GM23338 (cell line): ENCODE results near the gene CRYL1. TPM values are rescaled to one million over a fixed set of nuclear protein-coding genes. Genes with fewer than 3 reads are reported as not detected.

Experiments used
- ATAC-seq: fragments of 200-7000 bp; cut with Tn5 transposase; 3 replicates; pipeline ENCODE4 v1.9.1; 2020
- DNase-seq: peaks from one replicate; pipeline ENCODE4 v3.0.0-alpha.2; 2015; ENCODE audit warnings: low spot score
- H2AFZ ChIP-seq: fragments of 200-600 bp; sonication (generic); 2 replicates; pipeline ENCODE4 v1.8.0; 2016; ENCODE audit warnings: antibody characterized with exemption, mild to moderate bottlenecking, moderate library complexity
- H3F3A ChIP-seq: fragments of 200-600 bp; sonication (generic); replicated peaks from 2 replicates; pipeline ENCODE4 v1.8.0; 2017; ENCODE audit warnings: antibody characterized with exemption, mixed run types, low read depth
- H3K27ac ChIP-seq: fragments of 200-600 bp; sonication (generic); 2 replicates; pipeline ENCODE4 v1.6.1; 2016; ENCODE audit warnings: low read depth
- H3K27me3 ChIP-seq: fragments of 200-600 bp; sonication (generic); 2 replicates; pipeline ENCODE4 v1.8.0; 2016; ENCODE audit warnings: mild to moderate bottlenecking, mixed run types, moderate library complexity; ENCODE audit not compliant: insufficient read depth
- H3K36me3 ChIP-seq: fragments of 200-600 bp; sonication (generic); 2 replicates; pipeline ENCODE4 v1.8.0; 2016; ENCODE audit warnings: mild to moderate bottlenecking; ENCODE audit not compliant: insufficient read depth
- H3K4me1 ChIP-seq: fragments of 200-600 bp; sonication (generic); 2 replicates; pipeline ENCODE4 v1.8.0; 2016; ENCODE audit warnings: mild to moderate bottlenecking, moderate library complexity; ENCODE audit not compliant: insufficient read depth
- H3K4me2 ChIP-seq: fragments of 200-600 bp; sonication (generic); 2 replicates; pipeline ENCODE4 v1.7.1; 2017; ENCODE audit warnings: mixed run types
- H3K4me3 ChIP-seq: fragments of 200-600 bp; sonication (generic); 2 replicates; pipeline ENCODE4 v1.6.1; 2016; ENCODE audit warnings: mixed run types
- H3K79me2 ChIP-seq: fragments of 200-600 bp; sonication (generic); replicated peaks from 2 replicates; pipeline ENCODE4 v1.8.0; 2017; ENCODE audit warnings: mild to moderate bottlenecking; ENCODE audit not compliant: insufficient read depth
- H3K9me2 ChIP-seq: fragments of 200-600 bp; sonication (generic); 2 replicates; pipeline ENCODE4 v1.8.0; 2017; ENCODE audit not compliant: insufficient read depth
- H4K20me1 ChIP-seq: fragments of 200-600 bp; sonication (generic); replicated peaks from 2 replicates; pipeline ENCODE4 v1.8.0; 2017; ENCODE audit warnings: mild to moderate bottlenecking; ENCODE audit not compliant: insufficient read depth
- H3K27ac Mint-ChIP-seq: 2 replicates; pipeline ENCODE4 v1.8.0; 2020; ENCODE audit warnings: inconsistent platforms, mild to moderate bottlenecking, moderate library complexity, mixed read lengths
- H3K27me3 Mint-ChIP-seq: 3 replicates; pipeline ENCODE4 v1.8.0; 2022; ENCODE audit warnings: low read depth, mild to moderate bottlenecking, moderate library complexity, mixed read lengths, inconsistent platforms; ENCODE audit not compliant: insufficient read depth, poor library complexity
- H3K36me3 Mint-ChIP-seq: 3 replicates; pipeline ENCODE4 v1.8.0; 2021; ENCODE audit warnings: low read depth, mild to moderate bottlenecking, inconsistent platforms, moderate library complexity, mixed read lengths
- H3K4me1 Mint-ChIP-seq: 3 replicates; pipeline ENCODE4 v1.8.0; 2020; ENCODE audit warnings: mild to moderate bottlenecking, inconsistent platforms, mixed read lengths
- H3K4me3 Mint-ChIP-seq: 3 replicates; pipeline ENCODE4 v1.8.0; 2021; ENCODE audit warnings: moderate library complexity, mild to moderate bottlenecking, inconsistent platforms, mixed read lengths
- H3K9me3 Mint-ChIP-seq: 3 replicates; pipeline ENCODE4 v1.8.0; 2020; ENCODE audit warnings: moderate library complexity, mild to moderate bottlenecking, inconsistent platforms, mixed read lengths
- CREB1 ChIP-seq: fragments of 250-450 bp; sonication (Bioruptor Pico); IDR thresholded peaks from 2 replicates; pipeline ENCODE4 v1.5.0; 2020; ENCODE audit warnings: low read depth, mild to moderate bottlenecking, moderate library complexity
- ETS1 ChIP-seq: IDR thresholded peaks from 2 replicates; pipeline ENCODE4 v1.6.1; 2016; ENCODE audit warnings: antibody characterized with exemption
- EZH2 ChIP-seq: fragments of 200-600 bp; sonication (generic); IDR thresholded peaks from one replicate; pipeline ENCODE4 v1.8.0; 2017; ENCODE audit warnings: antibody characterized with exemption, mild to moderate bottlenecking, low read depth; ENCODE audit not compliant: unreplicated experiment
- JUNB ChIP-seq: IDR thresholded peaks from one replicate; pipeline ENCODE4 v1.6.1; 2016; ENCODE audit warnings: antibody characterized with exemption; ENCODE audit not compliant: unreplicated experiment
- NANOG ChIP-seq: IDR thresholded peaks from 2 replicates; pipeline ENCODE4 v1.6.1; 2016; ENCODE audit warnings: antibody characterized with exemption, borderline replicate concordance
- POLR2AphosphoS5 ChIP-seq: IDR thresholded peaks from 2 replicates; pipeline ENCODE4 v1.6.1; 2016; ENCODE audit warnings: antibody characterized with exemption, low read depth
- REST ChIP-seq: IDR thresholded peaks from one replicate; pipeline ENCODE4 v1.6.1; 2018; ENCODE audit warnings: antibody characterized with exemption; ENCODE audit not compliant: unreplicated experiment
- STAT1 ChIP-seq: IDR thresholded peaks from one replicate; pipeline ENCODE4 v1.6.1; 2016; ENCODE audit warnings: antibody characterized with exemption; ENCODE audit not compliant: unreplicated experiment
- ZNF114 ChIP-seq: fragments of 250-450 bp; sonication (Bioruptor Pico); IDR thresholded peaks from 2 replicates; pipeline ENCODE4 v1.5.0; 2020; ENCODE audit warnings: mild to moderate bottlenecking, moderate library complexity
- ZNF331 ChIP-seq: fragments of 250-450 bp; sonication (Bioruptor Pico); IDR thresholded peaks from 2 replicates; pipeline ENCODE4 v1.5.0; 2020; ENCODE audit warnings: low read depth, mild to moderate bottlenecking, moderate library complexity
- ZNF462 ChIP-seq: fragments of 250-450 bp; sonication (Bioruptor Pico); IDR thresholded peaks from 2 replicates; pipeline ENCODE4 v1.5.0; 2020; ENCODE audit warnings: mild to moderate bottlenecking, moderate library complexity
- polyA plus RNA-seq: library from polyadenylated mRNA; unstranded; fragments of >200 nt; fragmentation: Nextera tagmentation; extraction: Ambion mirVana; gene quantifications from 2 replicates; pipeline ENCODE4 v1.2.1, GENCODE V29; 2016
- total RNA-seq: library from RNA; depleted of rRNA; stranded (reverse); fragments of >200 nt; shearing (Covaris generic); gene quantifications from 2 replicates; pipeline ENCODE4 v1.2.3, GENCODE V29; 2014
- TF ChIP-seq, protein P1 (sequence below), 2 experiments: fragments of 200-600 bp in 1 of 2; sonication (generic) in 1 of 2; conservative IDR thresholded peaks; 2 replicates each; pipeline versions ENCODE4 v1.5.1 to v1.6.1; 2016 to 2017; ENCODE audit warnings: antibody characterized with exemption in 2 of 2, low read depth in 2 of 2, mild to moderate bottlenecking in 2 of 2, moderate library complexity in 1 of 2

Gene CRYL1
- total and polyA plus RNA-seq, 2 experiments from 2014 or later, result 2.2 to 2.6 TPM

DNA sequence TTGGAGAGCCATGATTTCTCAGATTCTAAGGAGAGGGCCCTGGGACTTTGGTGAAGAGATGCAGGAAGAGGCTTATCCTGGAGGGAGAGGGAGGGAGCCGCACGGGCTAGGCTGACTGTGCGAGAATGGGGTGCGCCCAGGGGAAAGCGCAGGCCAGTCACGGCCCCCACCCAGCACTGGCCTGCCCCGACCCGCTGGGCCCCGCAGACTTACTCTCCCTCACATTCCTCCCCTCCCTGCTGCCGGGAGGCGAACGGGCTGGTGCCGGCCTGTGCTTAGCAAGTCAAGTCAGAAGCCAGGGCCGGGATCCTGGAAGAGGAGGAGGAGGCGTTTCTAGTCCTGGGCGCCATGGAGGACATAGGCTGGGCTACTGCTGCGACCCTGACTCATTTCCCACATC, 120.0 kb downstream of the CRYL1 start:
- Histone ChIP-seq H3K4me3 (peak overlapping the region; percentile 52), H3K27me3 (no peaks in the 10 kb centered on the region), H3K27ac (no peak overlapping the region), H2AFZ (peak overlapping the region; percentile 90), H3K36me3 (no peaks in the 10 kb centered on the region), H3F3A (no peaks in the 10 kb centered on the region), H3K79me2 (no peaks in the 10 kb centered on the region), H4K20me1 (no peaks in the 10 kb centered on the region), H3K9me2 (no peaks in the 10 kb centered on the region), H3K4me1 (peaks cover 23% of the 10 kb centered on the region), H3K4me2 (peak overlapping the region; percentile 75)
- Mint-ChIP-seq H3K27me3 (peaks cover 5% of the 10 kb centered on the region), H3K9me3 (no peaks in the 10 kb centered on the region), H3K36me3 (no peaks in the 10 kb centered on the region; the same call in 2 of the 3 replicates), H3K27ac (no peak overlapping the region), H3K4me1 (peaks cover 22% of the 10 kb centered on the region), H3K4me3 (peak overlapping the region; percentile 71)
- DNase-seq (peak; percentile 85), ATAC-seq (peak; percentile 95)
- TF ChIP-seq NANOG (no peak), JUNB (no peak), ZNF462 (CRISPR knock-in tag) (no peak), EZH2 (no peak), ZNF331 (no peak), REST (no peak), ZNF114 (CRISPR knock-in tag) (no peak), POLR2AphosphoS5 (no peak), CREB1 (no peak), ETS1 (no peak), STAT1 (no peak)
- TF ChIP-seq, protein P1, sequence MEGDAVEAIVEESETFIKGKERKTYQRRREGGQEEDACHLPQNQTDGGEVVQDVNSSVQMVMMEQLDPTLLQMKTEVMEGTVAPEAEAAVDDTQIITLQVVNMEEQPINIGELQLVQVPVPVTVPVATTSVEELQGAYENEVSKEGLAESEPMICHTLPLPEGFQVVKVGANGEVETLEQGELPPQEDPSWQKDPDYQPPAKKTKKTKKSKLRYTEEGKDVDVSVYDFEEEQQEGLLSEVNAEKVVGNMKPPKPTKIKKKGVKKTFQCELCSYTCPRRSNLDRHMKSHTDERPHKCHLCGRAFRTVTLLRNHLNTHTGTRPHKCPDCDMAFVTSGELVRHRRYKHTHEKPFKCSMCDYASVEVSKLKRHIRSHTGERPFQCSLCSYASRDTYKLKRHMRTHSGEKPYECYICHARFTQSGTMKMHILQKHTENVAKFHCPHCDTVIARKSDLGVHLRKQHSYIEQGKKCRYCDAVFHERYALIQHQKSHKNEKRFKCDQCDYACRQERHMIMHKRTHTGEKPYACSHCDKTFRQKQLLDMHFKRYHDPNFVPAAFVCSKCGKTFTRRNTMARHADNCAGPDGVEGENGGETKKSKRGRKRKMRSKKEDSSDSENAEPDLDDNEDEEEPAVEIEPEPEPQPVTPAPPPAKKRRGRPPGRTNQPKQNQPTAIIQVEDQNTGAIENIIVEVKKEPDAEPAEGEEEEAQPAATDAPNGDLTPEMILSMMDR (conservative IDR thresholded peaks at IDR 0.05; ENCODE audit: low read depth in 2 of 2), result no peak
